Measurements from ENCODE around the gene ADAP1.

- TF ChIP-seq CTCF (IDR thresholded peaks at IDR 0.05) (no peak), POLR2A (IDR thresholded peaks at IDR 0.05) (no peak)
These were observed 16.3 kb upstream of the ADAP1 start for GRCh38 chr7:970744-971143.

All from transverse colon (tissue), 3 donors.